Smooth muscle cell of trachea (primary cell): ENCODE results near the gene OR4M1. TPM values are rescaled to one million over a fixed set of nuclear protein-coding genes. Genes with fewer than 3 reads are reported as not detected.

Source experiments
- total RNA-seq: library from RNA; depleted of rRNA; stranded (reverse); fragments of >200 nt; gene quantifications from 2 replicates; pipeline ENCODE4 v1.2.1, GENCODE V29; 2014

Gene OR4M1, protein sequence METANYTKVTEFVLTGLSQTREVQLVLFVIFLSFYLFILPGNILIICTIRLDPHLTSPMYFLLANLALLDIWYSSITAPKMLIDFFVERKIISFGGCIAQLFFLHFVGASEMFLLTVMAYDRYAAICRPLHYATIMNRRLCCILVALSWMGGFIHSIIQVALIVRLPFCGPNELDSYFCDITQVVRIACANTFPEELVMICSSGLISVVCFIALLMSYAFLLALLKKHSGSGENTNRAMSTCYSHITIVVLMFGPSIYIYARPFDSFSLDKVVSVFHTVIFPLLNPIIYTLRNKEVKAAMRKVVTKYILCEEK
- not detected in 2 replicates for total RNA-seq

GRCh38 chr14:19773204-19773603, at the start of gene OR4M1:
Gene OR4M1 (plus strand): TSS chr14:19773504. CDS start chr14:19780323, 6,819 bp downstream.

DNA sequence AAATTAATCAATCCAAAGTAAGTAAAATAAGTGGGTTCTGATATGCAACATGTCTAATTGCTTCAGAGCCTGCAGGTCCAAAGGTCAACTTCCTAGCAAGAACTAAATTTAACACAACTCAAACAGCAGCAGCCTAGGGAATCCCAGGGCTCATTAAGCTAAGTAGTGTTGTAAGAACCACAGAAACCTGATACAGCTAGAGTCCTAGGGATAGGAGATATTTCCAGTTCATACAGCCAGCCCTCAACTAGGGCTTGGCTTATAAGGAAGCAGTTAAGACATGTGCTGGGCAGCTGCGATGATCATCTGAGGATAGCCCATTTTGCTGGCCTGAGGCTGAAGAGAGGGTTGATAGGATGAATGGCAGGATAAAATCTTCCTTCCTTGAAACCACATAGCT, 30.0 kb upstream of the OR4M1 start, which contains the start of gene OR4Q3:
OR4Q3 (plus strand) TSS at position 316 of the 400 bp plus-strand sequence.

GRCh38 chr14:19803470-19803869, 30.2 kb downstream of the OR4M1 start, which contains the start of gene OR4N2:
Gene OR4N2 (plus strand): TSS chr14:19803770. CDS start chr14:19827449, 23,679 bp downstream.

Other genes with a start within 250 kb of the OR4M1 start
- not detected in 2 replicates for gene OR11H2, start 59.6 kb upstream of the OR4M1 start, total RNA-seq
- not detected in 2 replicates for gene OR4Q3, start 29.9 kb upstream of the OR4M1 start, total RNA-seq
- gene OR4N2, start 30.3 kb downstream of the OR4M1 start, total RNA-seq, result 0.17 TPM in 1 of 2 replicates, not detected in the other
- gene OR4K2, start 101.6 kb downstream of the OR4M1 start, total RNA-seq, result not detected in 2 replicates
- gene OR4K5, start 147.1 kb downstream of the OR4M1 start, total RNA-seq, result not detected in 2 replicates
- not detected in 2 replicates for gene OR4K1, start 157.4 kb downstream of the OR4M1 start, total RNA-seq
- not detected in 2 replicates for gene OR4K15, start 202.1 kb downstream of the OR4M1 start, total RNA-seq
- gene OR4Q2, start 228.7 kb downstream of the OR4M1 start, total RNA-seq, result not detected in 2 replicates
- not detected in 2 replicates for gene OR4K14, start 245.8 kb downstream of the OR4M1 start, total RNA-seq